Activated CD8-positive, alpha-beta T cell treated with anti-CD3 and anti-CD28 coated beads for 36 hours (primary cell): Measurements from ENCODE around the gene RETREG1. TPM values are rescaled to one million over a fixed set of nuclear protein-coding genes. Genes with fewer than 3 reads are reported as not detected.
"Not testable (repeated sequence)": the region's sequence is repeated elsewhere in the genome, so short reads cannot be mapped to it uniquely, and the experiment has no call there.

Source experiments
- ATAC-seq: fragments of 200-7000 bp; cut with Tn5 transposase; one replicate; pipeline ENCODE4 v1.10.0; 2021; ENCODE audit warnings: mild to moderate bottlenecking, moderate library complexity
- CTCF ChIA-PET: fragments of 350-600 bp; sonication (Branson Sonifier 250); formaldehyde crosslinking; loops from one replicate; lab custom pipeline; 2021; ENCODE audit warnings: antibody characterized with exemption; lab: Charles Lee
- POLR2A ChIA-PET: fragments of 350-600 bp; sonication (Branson Sonifier 250); formaldehyde crosslinking; loops from one replicate; lab custom pipeline; 2021; ENCODE audit warnings: antibody characterized with exemption; lab: Charles Lee
- DNase-seq: peaks from one replicate; pipeline ENCODE4 v3.0.0-alpha.2; 2020
- H3K27ac Mint-ChIP-seq: one replicate; pipeline ENCODE4 v1.8.0; 2021; ENCODE audit warnings: mild to moderate bottlenecking, mixed read lengths
- H3K27me3 Mint-ChIP-seq: one replicate; pipeline ENCODE4 v1.8.0; 2021; ENCODE audit warnings: mixed read lengths
- H3K36me3 Mint-ChIP-seq: one replicate; pipeline ENCODE4 v1.8.0; 2021; ENCODE audit warnings: low read depth, mixed read lengths
- H3K4me1 Mint-ChIP-seq: one replicate; pipeline ENCODE4 v1.8.0; 2021; ENCODE audit warnings: low read depth, mixed read lengths
- H3K4me3 Mint-ChIP-seq: one replicate; pipeline ENCODE4 v1.8.0; 2021; ENCODE audit warnings: mild to moderate bottlenecking, moderate library complexity, mixed read lengths
- H3K9me3 Mint-ChIP-seq: one replicate; pipeline ENCODE4 v1.8.0; 2021; ENCODE audit warnings: mixed read lengths
- intact Hi-C: fragments of 100-400 bp; cut with micrococcal nuclease; formaldehyde crosslinking; loops from one replicate; pipeline ENCODE4 v1.10.0; 2022
- total RNA-seq, 2 experiments: library from RNA; stranded (reverse); gene quantifications; one replicate each; pipeline ENCODE4 v1.2.3, GENCODE V29; 2021
- TF ChIP-seq, protein P1 (sequence below): fragments of 200-600 bp; IDR thresholded peaks from one replicate; pipeline ENCODE4 v1.8.0; 2022; ENCODE audit warnings: antibody characterized with exemption, mild to moderate bottlenecking

RETREG1 gene
- total RNA-seq, 2 experiments from 2014 or later = 31.7 to 31.9 TPM

DNA sequence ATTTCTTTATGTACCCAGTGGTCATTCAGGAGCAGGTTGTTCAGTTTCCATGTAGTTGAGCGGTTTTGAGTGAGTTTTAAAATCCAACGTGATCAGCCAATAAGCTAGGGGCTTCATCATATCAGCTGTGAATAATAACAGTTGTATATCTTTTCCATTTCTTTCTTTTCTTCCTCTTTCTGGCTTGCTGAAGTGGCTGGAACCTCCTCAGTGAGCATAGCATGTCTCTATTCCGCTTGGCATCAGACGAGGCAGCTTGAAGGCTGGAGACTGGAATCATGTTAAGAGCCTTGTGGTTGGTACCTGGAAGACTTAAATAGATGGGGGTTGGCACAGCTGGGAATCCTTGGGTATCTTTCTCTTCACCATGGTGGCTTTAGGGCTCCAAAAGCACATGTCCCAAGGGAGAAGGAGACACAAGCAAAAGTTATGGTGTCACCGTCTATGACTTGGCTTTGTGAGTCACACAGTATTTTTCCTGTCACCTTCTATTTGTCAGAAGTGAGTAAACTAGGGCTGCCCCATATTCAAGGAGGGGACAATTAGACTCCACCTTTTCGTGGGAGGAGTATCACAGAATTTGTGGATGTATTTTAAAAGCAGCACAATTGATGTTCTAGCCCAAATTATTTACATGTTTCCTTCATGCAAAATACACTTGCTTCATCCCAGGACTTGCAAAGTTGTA, 38.0 kb upstream of the RETREG1 start:
- ChIA-PET POLR2A (no interaction called here), CTCF (interaction anchor here (1.6 kb wide), 1 partner anchor 8 kb away, joined by 3 read pairs; no protein-coding TSS in a partner anchor)
- Mint-ChIP-seq H3K27ac (no peak overlapping the region), H3K27me3 (no peaks in the 10 kb centered on the region), H3K4me1 (peaks cover 10% of the 10 kb centered on the region), H3K36me3 (no peaks in the 10 kb centered on the region), H3K9me3 (no peaks in the 10 kb centered on the region), H3K4me3 (no peak overlapping the region)
- TF ChIP-seq, protein P1, sequence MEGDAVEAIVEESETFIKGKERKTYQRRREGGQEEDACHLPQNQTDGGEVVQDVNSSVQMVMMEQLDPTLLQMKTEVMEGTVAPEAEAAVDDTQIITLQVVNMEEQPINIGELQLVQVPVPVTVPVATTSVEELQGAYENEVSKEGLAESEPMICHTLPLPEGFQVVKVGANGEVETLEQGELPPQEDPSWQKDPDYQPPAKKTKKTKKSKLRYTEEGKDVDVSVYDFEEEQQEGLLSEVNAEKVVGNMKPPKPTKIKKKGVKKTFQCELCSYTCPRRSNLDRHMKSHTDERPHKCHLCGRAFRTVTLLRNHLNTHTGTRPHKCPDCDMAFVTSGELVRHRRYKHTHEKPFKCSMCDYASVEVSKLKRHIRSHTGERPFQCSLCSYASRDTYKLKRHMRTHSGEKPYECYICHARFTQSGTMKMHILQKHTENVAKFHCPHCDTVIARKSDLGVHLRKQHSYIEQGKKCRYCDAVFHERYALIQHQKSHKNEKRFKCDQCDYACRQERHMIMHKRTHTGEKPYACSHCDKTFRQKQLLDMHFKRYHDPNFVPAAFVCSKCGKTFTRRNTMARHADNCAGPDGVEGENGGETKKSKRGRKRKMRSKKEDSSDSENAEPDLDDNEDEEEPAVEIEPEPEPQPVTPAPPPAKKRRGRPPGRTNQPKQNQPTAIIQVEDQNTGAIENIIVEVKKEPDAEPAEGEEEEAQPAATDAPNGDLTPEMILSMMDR = no peak
- DNase-seq (no peak), ATAC-seq (peak; percentile 91)
- intact Hi-C loops = no loop called here

- CTCF ChIA-PET, H3K27me3 Mint-ChIP-seq, H3K4me3 Mint-ChIP-seq, ATAC-seq, POLR2A ChIA-PET, H3K27ac Mint-ChIP-seq, H3K4me1 Mint-ChIP-seq, H3K36me3 Mint-ChIP-seq, DNase-seq, H3K9me3 Mint-ChIP-seq, intact Hi-C loops: not testable (repeated sequence)
These were observed 31.9 kb upstream of the RETREG1 start for GRCh38 chr5:16648739-16649138.

- Mint-ChIP-seq H3K27me3 (no peaks in the 10 kb centered on the region), H3K9me3 (peaks cover 7% of the 10 kb centered on the region), H3K36me3 (no peaks in the 10 kb centered on the region), H3K27ac (peak overlapping the region; percentile 65), H3K4me1 (peaks cover 8% of the 10 kb centered on the region), H3K4me3 (no peak overlapping the region)
- TF ChIP-seq, protein P1 = no peak
- ChIA-PET CTCF (interaction anchor here (1.1 to 1.2 kb wide), 2 partner anchors 20 to 58 kb away, joined by 3 read pairs; no protein-coding TSS in a partner anchor), POLR2A (interaction anchor here (0.9 kb wide), 1 partner anchor 177 kb away, joined by 3 read pairs; no protein-coding TSS in a partner anchor)
- DNase-seq (no peak), ATAC-seq (no peak)
- intact Hi-C loops = no loop called here
These were observed 27.6 kb upstream of the RETREG1 start for GRCh38 chr5:16644301-16644889.

DNA sequence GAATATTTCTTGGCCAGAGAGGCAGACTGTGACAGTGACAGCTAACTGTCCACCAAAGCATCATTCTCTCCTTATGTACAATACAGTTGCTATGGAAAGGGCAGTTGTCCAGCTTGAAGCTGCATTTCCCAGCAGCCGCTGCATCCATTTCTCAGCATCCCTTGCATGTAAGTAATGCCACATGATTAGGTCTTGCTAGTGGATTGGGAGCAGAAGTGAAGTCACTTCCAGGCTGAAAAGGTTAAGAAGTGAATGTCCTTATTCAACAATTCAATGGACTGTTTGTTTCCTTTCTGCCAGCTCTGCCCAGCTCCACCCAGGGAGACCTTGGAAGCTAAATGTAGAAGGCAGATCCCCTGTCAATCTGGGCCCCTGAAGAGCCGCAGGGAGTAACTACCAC, 26.1 kb upstream of the RETREG1 start:
- Mint-ChIP-seq H3K4me3 (no peak overlapping the region), H3K4me1 (peaks cover 8% of the 10 kb centered on the region), H3K27me3 (no peaks in the 10 kb centered on the region), H3K36me3 (no peaks in the 10 kb centered on the region), H3K27ac (no peak overlapping the region), H3K9me3 (peaks cover 6% of the 10 kb centered on the region)
- no peak for DNase-seq
- POLR2A ChIA-PET = no interaction called here
- intact Hi-C loops = no loop called here
- TF ChIP-seq, protein P1 = no peak
- CTCF ChIA-PET = no interaction called here
- ATAC-seq = no peak

- Mint-ChIP-seq H3K36me3 (peaks cover 2% of the 10 kb centered on the region), H3K9me3 (peaks cover 3% of the 10 kb centered on the region), H3K27ac (no peak overlapping the region), H3K4me1 (peaks cover 3% of the 10 kb centered on the region), H3K4me3 (no peak overlapping the region), H3K27me3 (no peaks in the 10 kb centered on the region)
- DNase-seq = no peak
- ATAC-seq = no peak
- TF ChIP-seq, protein P1 = no peak
- intact Hi-C loops = no loop called here
- ChIA-PET CTCF (interaction anchor here (1.8 kb wide), 1 partner anchor 27 kb away, joined by 4 read pairs; no protein-coding TSS in a partner anchor), POLR2A (no interaction called here)
These were observed 22.4 kb upstream of the RETREG1 start for GRCh38 chr5:16639206-16639605.
